ENCODE results near the gene EMC1.

The EMC1 gene

DNA sequence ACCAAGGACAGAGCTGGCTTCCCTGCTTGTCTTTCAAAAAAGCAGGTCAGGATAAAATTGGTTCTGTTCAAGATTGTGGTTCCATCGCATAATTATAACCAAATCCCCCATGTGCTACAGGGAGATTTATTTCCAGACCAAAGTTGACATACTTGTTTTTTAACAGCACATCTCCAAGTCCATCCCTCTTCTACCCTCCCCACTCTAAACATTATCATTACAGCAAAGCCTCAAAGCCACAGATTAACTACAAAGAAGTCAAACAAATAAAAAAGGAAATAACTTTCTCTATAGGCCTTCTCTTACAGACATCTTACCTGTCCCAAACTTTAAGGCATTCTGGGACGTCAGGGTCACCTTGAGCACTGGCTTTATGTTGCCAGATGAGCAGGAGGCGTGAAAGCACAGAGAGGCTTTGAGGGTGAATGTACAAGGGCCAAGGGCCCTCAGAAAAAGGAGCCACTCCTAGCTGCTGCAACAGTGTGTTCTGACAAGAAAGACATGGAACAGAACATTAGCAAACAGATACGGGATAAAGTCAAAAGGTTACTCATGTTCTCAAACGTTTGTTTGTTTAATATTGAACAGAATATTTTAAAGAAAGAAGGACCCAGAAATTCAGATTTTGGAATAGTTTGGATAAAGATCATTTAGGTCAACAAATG is 72.5 kb downstream of the EMC1 start:
- no peaks in the 10 kb centered on the region for H3K9me3 ChIP-seq
- H3K4me3 ChIP-seq: no peak overlapping the region
- H3K36me3 ChIP-seq (replicated peaks): peaks cover 82% of the 10 kb centered on the region
- in situ Hi-C loops (cut with MboI; ENCODE audit: low sequenced_read_pairs): no loop called here
- H3K4me1 ChIP-seq: no peaks in the 10 kb centered on the region
- DNase-seq (ENCODE audit: low spot score in 2 of 2): no peak
- no peaks in the 10 kb centered on the region; the same call in 1 of the 2 replicates for H3K27me3 ChIP-seq (ENCODE audit: low read depth)

GRCh38 chr1:19177811-19178210 is 73.5 kb downstream of the EMC1 start:
- DNase-seq (ENCODE audit: low spot score in 2 of 2): no peak
- Histone ChIP-seq H3K36me3 (replicated peaks) (peaks cover 82% of the 10 kb centered on the region), H3K9me3 (no peaks in the 10 kb centered on the region), H3K27me3 (ENCODE audit: low read depth) (no peaks in the 10 kb centered on the region; the same call in 1 of the 2 replicates), H3K4me1 (no peaks in the 10 kb centered on the region), H3K4me3 (no peak overlapping the region)
- in situ Hi-C loops (cut with MboI; ENCODE audit: low sequenced_read_pairs): no loop called here

GRCh38 chr1:19169642-19170041 is 81.7 kb downstream of the EMC1 start:
- Histone ChIP-seq H3K9me3 (no peaks in the 10 kb centered on the region), H3K27me3 (ENCODE audit: low read depth) (no peaks in the 10 kb centered on the region; the same call in 1 of the 2 replicates), H3K36me3 (replicated peaks) (peaks cover 93% of the 10 kb centered on the region), H3K4me1 (no peaks in the 10 kb centered on the region), H3K4me3 (no peak overlapping the region)
- DNase-seq (ENCODE audit: low spot score in 2 of 2): no peak
- in situ Hi-C loops (cut with MboI; ENCODE audit: low sequenced_read_pairs): no loop called here

GRCh38 chr1:19167140-19167539 is 84.2 kb downstream of the EMC1 start:
- Histone ChIP-seq H3K36me3 (replicated peaks) (peaks cover 93% of the 10 kb centered on the region), H3K27me3 (ENCODE audit: low read depth) (no peaks in the 10 kb centered on the region), H3K9me3 (no peaks in the 10 kb centered on the region), H3K4me3 (no peak overlapping the region), H3K4me1 (no peaks in the 10 kb centered on the region)
- DNase-seq (ENCODE audit: low spot score in 2 of 2): no peak
- in situ Hi-C loops (cut with MboI; ENCODE audit: low sequenced_read_pairs): no loop called here

DNA sequence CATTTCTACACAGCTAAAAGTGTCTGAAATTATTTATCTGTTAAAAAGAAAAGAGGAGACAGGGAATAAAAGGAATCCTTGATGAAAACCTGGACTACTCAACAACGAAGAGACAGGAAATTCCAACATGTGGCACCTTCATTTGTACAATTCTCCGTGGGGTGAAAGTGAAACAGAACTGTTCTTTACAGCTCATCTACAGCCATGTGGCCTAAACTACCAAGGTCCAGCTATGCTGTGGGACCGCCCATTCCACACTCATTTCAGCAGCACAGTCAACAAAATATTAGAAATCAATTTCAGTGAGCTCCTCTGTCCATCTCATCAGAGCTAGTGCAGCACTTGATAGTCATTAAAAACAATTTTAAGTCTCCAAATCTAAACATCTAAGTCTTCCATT is 85.3 kb downstream of the EMC1 start:
- Histone ChIP-seq H3K4me1 (no peaks in the 10 kb centered on the region), H3K27me3 (ENCODE audit: low read depth) (no peaks in the 10 kb centered on the region), H3K9me3 (no peaks in the 10 kb centered on the region), H3K36me3 (replicated peaks) (peaks cover 94% of the 10 kb centered on the region), H3K4me3 (no peak overlapping the region)
- in situ Hi-C loops (cut with MboI; ENCODE audit: low sequenced_read_pairs): no loop called here
- DNase-seq (ENCODE audit: low spot score in 2 of 2): no peak

Measured in HAP-1 (cell line).